ENCODE results near the gene DMPK. TPM values are rescaled to one million over a fixed set of nuclear protein-coding genes. Genes with fewer than 3 reads are reported as not detected.

DMPK gene
- total RNA-seq, 1 experiment from 2014 or later, result 40.5 TPM

DNA sequence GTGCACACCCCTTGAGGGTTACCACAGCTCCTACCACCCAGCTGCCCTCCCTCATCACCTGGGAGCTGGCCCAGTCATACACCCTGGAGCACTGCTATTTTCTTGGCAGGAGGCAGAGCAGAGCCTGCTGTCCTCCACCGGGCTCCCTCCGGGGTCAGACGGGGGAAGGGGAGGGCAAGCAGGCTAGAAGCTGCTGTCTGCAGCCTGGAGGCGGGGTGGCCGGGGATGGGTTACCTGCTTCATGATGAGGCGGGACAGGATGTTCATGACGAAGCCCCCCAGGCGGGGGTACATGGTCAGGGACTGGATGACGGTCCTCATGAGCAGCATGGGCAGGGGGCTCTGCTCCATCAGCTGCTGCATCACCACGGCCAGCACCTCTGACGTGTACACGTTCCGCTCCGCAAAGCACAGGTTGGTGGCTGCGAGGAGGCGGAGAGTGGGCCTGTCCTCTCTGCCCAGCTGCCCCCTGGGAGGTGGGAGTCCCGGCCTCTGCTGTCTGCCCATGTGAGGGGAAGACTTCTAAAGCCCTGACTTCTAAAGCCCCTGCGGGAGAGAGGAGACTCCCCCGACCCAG lies 35.5 kb upstream of the DMPK start:
- no peak for TF ChIP-seq CTCF (IDR thresholded peaks at IDR 0.05; ENCODE audit: unreplicated experiment)
- Mint-ChIP-seq H3K27ac (ENCODE audit: low read depth, unreplicated experiment) (no peak overlapping the region), H3K9me3 (ENCODE audit: unreplicated experiment) (no peaks in the 10 kb centered on the region), H3K36me3 (ENCODE audit: insufficient read depth, unreplicated experiment) (peaks cover 42% of the 10 kb centered on the region), H3K4me1 (ENCODE audit: insufficient read depth, unreplicated experiment) (no peaks in the 10 kb centered on the region), H3K27me3 (ENCODE audit: insufficient read depth, unreplicated experiment) (no peaks in the 10 kb centered on the region), H3K4me3 (ENCODE audit: unreplicated experiment) (no peak overlapping the region)
- DNase-seq (ENCODE audit: unreplicated experiment), result peak; percentile 74
- intact Hi-C loops (cut with micrococcal nuclease), result loop anchor here (1.0 to 5.0 kb wide), 2 partner anchors 65 to 249 kb away; no protein-coding TSS in a partner anchor
- CTCF ChIA-PET, result interaction anchor here (0.6 to 2.1 kb wide), 13 partner anchors 8 to 777 kb away, joined by 3 to 12 read pairs (median 5); no protein-coding TSS in a partner anchor
- BruUV-seq (replicated peaks), result no TSS peak
- POLR2A ChIA-PET, result interaction anchor here (1.2 to 1.8 kb wide), 2 partner anchors 48 to 50 kb away, joined by 3 to 7 read pairs; partner anchors contain the start of gene SIX5

GRCh38 chr19:45817010-45817724 lies 34.9 kb upstream of the DMPK start:
- Mint-ChIP-seq H3K4me3 (ENCODE audit: unreplicated experiment) (no peak overlapping the region), H3K27me3 (ENCODE audit: insufficient read depth, unreplicated experiment) (no peaks in the 10 kb centered on the region), H3K9me3 (ENCODE audit: unreplicated experiment) (no peaks in the 10 kb centered on the region), H3K27ac (ENCODE audit: low read depth, unreplicated experiment) (no peak overlapping the region), H3K36me3 (ENCODE audit: insufficient read depth, unreplicated experiment) (peaks cover 41% of the 10 kb centered on the region), H3K4me1 (ENCODE audit: insufficient read depth, unreplicated experiment) (no peaks in the 10 kb centered on the region)
- intact Hi-C loops (cut with micrococcal nuclease), result loop anchor here (1.0 to 5.0 kb wide), 2 partner anchors 66 to 250 kb away; no protein-coding TSS in a partner anchor
- POLR2A ChIA-PET, result interaction anchor here (0.7 to 1.8 kb wide), 4 partner anchors 47 to 117 kb away, joined by 3 to 7 read pairs (median 3); partner anchors contain the start of gene SIX5
- TF ChIP-seq CTCF (IDR thresholded peaks at IDR 0.05; ENCODE audit: unreplicated experiment), result peak; percentile 96
- no TSS peak for BruUV-seq (replicated peaks)
- CTCF ChIA-PET, result interaction anchor here (0.6 to 2.1 kb wide), 36 partner anchors 8 to 778 kb away, joined by 3 to 12 read pairs (median 4); no protein-coding TSS in a partner anchor
- peak; percentile 93 for DNase-seq (ENCODE audit: unreplicated experiment)

GRCh38 chr19:45816236-45817009 lies 34.1 kb upstream of the DMPK start:
- intact Hi-C loops (cut with micrococcal nuclease), result loop anchor here (1.0 to 5.0 kb wide), 2 partner anchors 67 to 251 kb away; no protein-coding TSS in a partner anchor
- Mint-ChIP-seq H3K27ac (ENCODE audit: low read depth, unreplicated experiment) (no peak overlapping the region), H3K9me3 (ENCODE audit: unreplicated experiment) (no peaks in the 10 kb centered on the region), H3K4me3 (ENCODE audit: unreplicated experiment) (no peak overlapping the region), H3K27me3 (ENCODE audit: insufficient read depth, unreplicated experiment) (no peaks in the 10 kb centered on the region), H3K4me1 (ENCODE audit: insufficient read depth, unreplicated experiment) (no peaks in the 10 kb centered on the region), H3K36me3 (ENCODE audit: insufficient read depth, unreplicated experiment) (peaks cover 34% of the 10 kb centered on the region)
- POLR2A ChIA-PET, result interaction anchor here (0.7 to 1.8 kb wide), 3 partner anchors 47 to 118 kb away, joined by 3 to 7 read pairs (median 3); partner anchors contain the start of gene SIX5
- no peak for TF ChIP-seq CTCF (IDR thresholded peaks at IDR 0.05; ENCODE audit: unreplicated experiment)
- no TSS peak for BruUV-seq (replicated peaks)
- CTCF ChIA-PET, result interaction anchor here (0.6 to 2.1 kb wide), 30 partner anchors 8 to 440 kb away, joined by 3 to 12 read pairs (median 4); no protein-coding TSS in a partner anchor
- DNase-seq (ENCODE audit: unreplicated experiment), result no peak
